Measurements from ENCODE around the gene MTCL1.

The MTCL1 gene

DNA sequence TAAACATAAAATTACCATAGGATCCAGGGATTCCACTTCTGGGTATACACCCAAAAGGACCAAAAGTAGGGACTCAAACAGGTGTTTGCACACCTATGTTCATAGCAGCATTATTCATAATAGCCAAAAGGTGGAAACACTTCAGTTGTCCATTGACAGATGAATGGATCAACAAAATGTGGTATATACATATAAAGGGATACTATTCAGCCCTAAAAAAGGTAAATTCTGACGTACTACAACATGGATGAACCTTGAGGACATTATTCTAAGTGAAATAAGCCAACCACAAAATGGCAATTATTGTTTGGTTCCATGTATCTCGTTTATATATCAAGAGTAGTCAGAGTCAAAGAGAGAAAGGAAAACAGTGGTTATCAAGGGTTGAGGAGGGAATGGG, 128.1 kb downstream of the MTCL1 start:
- no peaks in the 10 kb centered on the region for H3K79me2 ChIP-seq (ENCODE audit: control insufficient read depth, insufficient read depth, low read length)
- no CpG with 5 or more reads among the region's 2 CpGs for WGBS (ENCODE audit: extremely low coverage, insufficient coverage, low lambda C conversion rate)
- no peaks in the 10 kb centered on the region for H3K79me1 ChIP-seq (ENCODE audit: low read length)
- H3K27me3 ChIP-seq (ENCODE audit: insufficient read depth, low read length, poor library complexity), result no peaks in the 10 kb centered on the region
- no peak overlapping the region for H4K5ac ChIP-seq (ENCODE audit: low read length)
- no peak overlapping the region for H2BK15ac ChIP-seq (replicated peaks; ENCODE audit: low read depth)
- no peak overlapping the region for H3K23ac ChIP-seq (ENCODE audit: low read length)
- no peak overlapping the region for H3K56ac ChIP-seq (ENCODE audit: low read length)
- no peak overlapping the region for H2AK5ac ChIP-seq (ENCODE audit: low read length)
- DNase-seq, result no peak
- H3K18ac ChIP-seq (ENCODE audit: low read length), result no peak overlapping the region
- no peak overlapping the region for H2BK5ac ChIP-seq (ENCODE audit: low read length)
- no peak overlapping the region for H3K27ac ChIP-seq (ENCODE audit: low read depth, low read length)
- no peak overlapping the region for H3K4ac ChIP-seq (ENCODE audit: low read depth, low read length)
- no peak overlapping the region for H4K8ac ChIP-seq (ENCODE audit: low read depth, low read length)
- no peaks in the 10 kb centered on the region for H3K36me3 ChIP-seq (ENCODE audit: control insufficient read depth, insufficient read depth, low read length)
- no peak overlapping the region for H3K9ac ChIP-seq (ENCODE audit: low read length)
- no peak overlapping the region for H2BK120ac ChIP-seq (ENCODE audit: low read depth, low read length)
- no peak overlapping the region for H3K4me3 ChIP-seq (ENCODE audit: low read length)
- no peaks in the 10 kb centered on the region for H3K4me1 ChIP-seq (ENCODE audit: control insufficient read depth, low read depth, low read length)
- H3K4me2 ChIP-seq (ENCODE audit: low read length), result no peak overlapping the region

- Histone ChIP-seq H3K27me3 (ENCODE audit: insufficient read depth, low read length, poor library complexity) (no peaks in the 10 kb centered on the region), H4K8ac (ENCODE audit: low read depth, low read length) (no peak overlapping the region), H3K56ac (ENCODE audit: low read length) (no peak overlapping the region), H3K9ac (ENCODE audit: low read length) (no peak overlapping the region), H3K79me2 (ENCODE audit: control insufficient read depth, insufficient read depth, low read length) (no peaks in the 10 kb centered on the region), H3K23ac (ENCODE audit: low read length) (no peak overlapping the region), H3K36me3 (ENCODE audit: control insufficient read depth, insufficient read depth, low read length) (no peaks in the 10 kb centered on the region), H3K4me3 (ENCODE audit: low read length) (no peak overlapping the region), H2AK5ac (ENCODE audit: low read length) (no peak overlapping the region), H2BK5ac (ENCODE audit: low read length) (no peak overlapping the region), H3K4ac (ENCODE audit: low read depth, low read length) (no peak overlapping the region), H2BK15ac (replicated peaks; ENCODE audit: low read depth) (no peak overlapping the region), H3K27ac (ENCODE audit: low read depth, low read length) (no peak overlapping the region), H3K79me1 (ENCODE audit: low read length) (no peaks in the 10 kb centered on the region), H3K18ac (ENCODE audit: low read length) (no peak overlapping the region), H4K5ac (ENCODE audit: low read length) (no peak overlapping the region), H3K4me2 (ENCODE audit: low read length) (no peak overlapping the region), H2BK120ac (ENCODE audit: low read depth, low read length) (no peak overlapping the region), H3K4me1 (ENCODE audit: control insufficient read depth, low read depth, low read length) (no peaks in the 10 kb centered on the region)
- no CpG with 5 or more reads among the region's 6 CpGs for WGBS (ENCODE audit: extremely low coverage, insufficient coverage, low lambda C conversion rate)
- no peak for DNase-seq
Measured at GRCh38 chr18:8834881-8835280, 129.5 kb downstream of the MTCL1 start.

DNA sequence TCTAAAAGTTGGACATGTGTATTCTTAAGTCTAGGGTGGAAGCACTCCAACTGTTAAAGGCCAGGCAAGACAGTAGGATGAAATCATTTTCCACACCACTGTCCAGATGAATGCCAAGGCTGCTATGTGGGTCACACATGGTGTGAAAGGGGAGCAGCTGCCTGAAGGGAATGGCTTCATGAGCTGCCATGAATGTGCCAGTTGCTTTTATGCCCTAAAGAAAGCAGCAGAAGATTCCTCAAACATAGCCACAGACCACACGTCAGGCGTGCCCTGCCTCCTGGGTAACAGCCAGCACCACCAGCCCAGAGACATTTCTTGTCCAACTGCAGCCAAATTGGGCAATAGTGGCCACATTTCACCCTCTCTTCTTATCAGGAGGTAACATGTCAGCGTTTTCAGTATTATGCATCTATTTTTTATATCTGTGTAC, 130.2 kb downstream of the MTCL1 start:
- Histone ChIP-seq H4K5ac (ENCODE audit: low read length) (no peak overlapping the region), H3K27me3 (ENCODE audit: insufficient read depth, low read length, poor library complexity) (no peaks in the 10 kb centered on the region), H3K18ac (ENCODE audit: low read length) (no peak overlapping the region), H3K27ac (ENCODE audit: low read depth, low read length) (no peak overlapping the region), H3K79me2 (ENCODE audit: control insufficient read depth, insufficient read depth, low read length) (no peaks in the 10 kb centered on the region), H2AK5ac (ENCODE audit: low read length) (no peak overlapping the region), H3K79me1 (ENCODE audit: low read length) (no peaks in the 10 kb centered on the region), H2BK120ac (ENCODE audit: low read depth, low read length) (no peak overlapping the region), H3K4me1 (ENCODE audit: control insufficient read depth, low read depth, low read length) (no peaks in the 10 kb centered on the region), H3K4ac (ENCODE audit: low read depth, low read length) (no peak overlapping the region), H3K23ac (ENCODE audit: low read length) (no peak overlapping the region), H3K36me3 (ENCODE audit: control insufficient read depth, insufficient read depth, low read length) (no peaks in the 10 kb centered on the region), H3K4me3 (ENCODE audit: low read length) (no peak overlapping the region), H3K56ac (ENCODE audit: low read length) (no peak overlapping the region), H3K9ac (ENCODE audit: low read length) (no peak overlapping the region), H3K4me2 (ENCODE audit: low read length) (no peak overlapping the region), H2BK15ac (replicated peaks; ENCODE audit: low read depth) (no peak overlapping the region), H4K8ac (ENCODE audit: low read depth, low read length) (no peak overlapping the region), H2BK5ac (ENCODE audit: low read length) (no peak overlapping the region)
- WGBS (ENCODE audit: extremely low coverage, insufficient coverage, low lambda C conversion rate), result no CpG with 5 or more reads among the region's 3 CpGs
- DNase-seq, result no peak

DNA sequence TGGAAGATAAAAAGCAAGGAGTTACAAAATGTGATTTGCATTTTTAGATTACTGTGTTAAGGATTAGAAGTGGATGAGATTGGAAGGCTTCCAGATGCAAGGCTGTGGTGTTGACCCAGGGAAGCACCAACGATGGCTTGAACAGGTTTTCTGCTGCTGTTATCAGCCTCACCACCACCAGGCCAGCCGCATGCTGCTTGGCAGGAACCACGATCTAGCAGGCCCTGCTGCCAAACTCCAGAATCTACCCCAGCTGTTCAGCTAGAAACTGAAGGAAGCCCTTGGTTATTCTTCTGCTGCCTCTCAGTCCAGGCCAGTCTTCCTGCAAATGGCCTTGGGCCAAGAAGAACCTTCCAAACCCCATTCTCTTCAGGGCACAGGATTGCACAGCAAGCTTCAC, 133.9 kb downstream of the MTCL1 start:
- Histone ChIP-seq H3K79me1 (ENCODE audit: low read length) (no peaks in the 10 kb centered on the region), H3K4me3 (ENCODE audit: low read length) (no peak overlapping the region), H2BK15ac (replicated peaks; ENCODE audit: low read depth) (no peak overlapping the region), H3K79me2 (ENCODE audit: control insufficient read depth, insufficient read depth, low read length) (no peaks in the 10 kb centered on the region), H3K27me3 (ENCODE audit: insufficient read depth, low read length, poor library complexity) (no peaks in the 10 kb centered on the region), H2BK5ac (ENCODE audit: low read length) (no peak overlapping the region), H3K56ac (ENCODE audit: low read length) (no peak overlapping the region), H3K27ac (ENCODE audit: low read depth, low read length) (no peak overlapping the region), H3K4me1 (ENCODE audit: control insufficient read depth, low read depth, low read length) (no peaks in the 10 kb centered on the region), H3K36me3 (ENCODE audit: control insufficient read depth, insufficient read depth, low read length) (no peaks in the 10 kb centered on the region), H4K5ac (ENCODE audit: low read length) (no peak overlapping the region), H3K9ac (ENCODE audit: low read length) (no peak overlapping the region), H3K23ac (ENCODE audit: low read length) (no peak overlapping the region), H2BK120ac (ENCODE audit: low read depth, low read length) (no peak overlapping the region), H3K4ac (ENCODE audit: low read depth, low read length) (no peak overlapping the region), H4K8ac (ENCODE audit: low read depth, low read length) (no peak overlapping the region), H3K4me2 (ENCODE audit: low read length) (no peak overlapping the region), H3K18ac (ENCODE audit: low read length) (no peak overlapping the region), H2AK5ac (ENCODE audit: low read length) (no peak overlapping the region)
- WGBS (ENCODE audit: extremely low coverage, insufficient coverage, low lambda C conversion rate), result no CpG with 5 or more reads among the region's 3 CpGs
- DNase-seq, result no peak

- Histone ChIP-seq H3K4me2 (ENCODE audit: low read length) (no peak overlapping the region), H4K8ac (ENCODE audit: low read depth, low read length) (no peak overlapping the region), H3K27ac (ENCODE audit: low read depth, low read length) (no peak overlapping the region), H3K56ac (ENCODE audit: low read length) (no peak overlapping the region), H3K4me1 (ENCODE audit: control insufficient read depth, low read depth, low read length) (no peaks in the 10 kb centered on the region), H3K18ac (ENCODE audit: low read length) (no peak overlapping the region), H3K27me3 (ENCODE audit: insufficient read depth, low read length, poor library complexity) (no peaks in the 10 kb centered on the region), H3K9ac (ENCODE audit: low read length) (no peak overlapping the region), H3K4me3 (ENCODE audit: low read length) (no peak overlapping the region), H2BK5ac (ENCODE audit: low read length) (no peak overlapping the region), H3K79me2 (ENCODE audit: control insufficient read depth, insufficient read depth, low read length) (no peaks in the 10 kb centered on the region), H3K4ac (ENCODE audit: low read depth, low read length) (no peak overlapping the region), H3K36me3 (ENCODE audit: control insufficient read depth, insufficient read depth, low read length) (no peaks in the 10 kb centered on the region), H4K5ac (ENCODE audit: low read length) (no peak overlapping the region), H2BK120ac (ENCODE audit: low read depth, low read length) (no peak overlapping the region), H2AK5ac (ENCODE audit: low read length) (no peak overlapping the region), H3K23ac (ENCODE audit: low read length) (no peak overlapping the region), H2BK15ac (replicated peaks; ENCODE audit: low read depth) (no peak overlapping the region), H3K79me1 (ENCODE audit: low read length) (no peaks in the 10 kb centered on the region)
- no peak for DNase-seq
- no CpG with 5 or more reads among the region's 4 CpGs for WGBS (ENCODE audit: extremely low coverage, insufficient coverage, low lambda C conversion rate)
Measured at GRCh38 chr18:8841781-8842485, 136.6 kb downstream of the MTCL1 start.

DNA sequence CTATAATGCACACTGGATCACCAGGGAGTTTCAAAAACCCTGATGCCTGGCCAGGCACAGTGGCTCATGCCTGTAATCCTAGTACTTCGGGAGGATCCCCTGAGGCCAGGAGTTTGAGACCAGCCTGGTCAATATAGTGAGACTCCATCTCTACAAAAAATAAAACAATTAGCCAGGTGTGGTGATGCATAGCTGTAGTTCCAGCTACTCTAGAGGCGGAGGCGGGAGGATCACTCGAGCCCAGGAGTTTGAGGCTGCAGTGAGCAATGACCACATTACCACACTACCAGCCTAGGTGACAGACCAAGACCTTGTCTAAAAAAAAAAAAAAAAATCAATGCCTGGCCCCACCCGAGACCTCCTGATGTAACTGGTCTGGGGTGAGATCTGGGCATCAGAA, 137.2 kb downstream of the MTCL1 start:
- Histone ChIP-seq H3K27ac (ENCODE audit: low read depth, low read length) (no peak overlapping the region), H2BK15ac (replicated peaks; ENCODE audit: low read depth) (no peak overlapping the region)
- WGBS (ENCODE audit: extremely low coverage, insufficient coverage, low lambda C conversion rate), result no CpG with 5 or more reads among the region's 5 CpGs

More for the DNA sequence above, 137.2 kb downstream of the MTCL1 start:
- Histone ChIP-seq H2BK120ac (ENCODE audit: low read depth, low read length) (no peak overlapping the region), H3K79me2 (ENCODE audit: control insufficient read depth, insufficient read depth, low read length) (no peaks in the 10 kb centered on the region), H2AK5ac (ENCODE audit: low read length) (no peak overlapping the region), H3K9ac (ENCODE audit: low read length) (no peak overlapping the region), H3K23ac (ENCODE audit: low read length) (no peak overlapping the region), H3K4ac (ENCODE audit: low read depth, low read length) (no peak overlapping the region), H3K4me2 (ENCODE audit: low read length) (no peak overlapping the region), H3K56ac (ENCODE audit: low read length) (no peak overlapping the region), H3K4me1 (ENCODE audit: control insufficient read depth, low read depth, low read length) (no peaks in the 10 kb centered on the region), H3K4me3 (ENCODE audit: low read length) (no peak overlapping the region), H3K36me3 (ENCODE audit: control insufficient read depth, insufficient read depth, low read length) (no peaks in the 10 kb centered on the region), H3K27me3 (ENCODE audit: insufficient read depth, low read length, poor library complexity) (no peaks in the 10 kb centered on the region), H2BK5ac (ENCODE audit: low read length) (no peak overlapping the region), H3K79me1 (ENCODE audit: low read length) (no peaks in the 10 kb centered on the region), H3K18ac (ENCODE audit: low read length) (no peak overlapping the region), H4K5ac (ENCODE audit: low read length) (no peak overlapping the region), H4K8ac (ENCODE audit: low read depth, low read length) (no peak overlapping the region)
- no peak for DNase-seq

Data from mesendoderm (in vitro differentiated cells).